ENCODE data around the gene PDK4. TPM values are rescaled to one million over a fixed set of nuclear protein-coding genes. Genes with fewer than 3 reads are reported as not detected.

The PDK4 gene
- total RNA-seq, 1 donor from 2014 or later = 0.34 TPM

- H3K9ac ChIP-seq (ENCODE audit: low read length) = no peak overlapping the region
- no peak for TF ChIP-seq EZH2 (IDR thresholded peaks at IDR 0.05; ENCODE audit: insufficient read depth, low read length)
- TF ChIP-seq, protein P1, sequence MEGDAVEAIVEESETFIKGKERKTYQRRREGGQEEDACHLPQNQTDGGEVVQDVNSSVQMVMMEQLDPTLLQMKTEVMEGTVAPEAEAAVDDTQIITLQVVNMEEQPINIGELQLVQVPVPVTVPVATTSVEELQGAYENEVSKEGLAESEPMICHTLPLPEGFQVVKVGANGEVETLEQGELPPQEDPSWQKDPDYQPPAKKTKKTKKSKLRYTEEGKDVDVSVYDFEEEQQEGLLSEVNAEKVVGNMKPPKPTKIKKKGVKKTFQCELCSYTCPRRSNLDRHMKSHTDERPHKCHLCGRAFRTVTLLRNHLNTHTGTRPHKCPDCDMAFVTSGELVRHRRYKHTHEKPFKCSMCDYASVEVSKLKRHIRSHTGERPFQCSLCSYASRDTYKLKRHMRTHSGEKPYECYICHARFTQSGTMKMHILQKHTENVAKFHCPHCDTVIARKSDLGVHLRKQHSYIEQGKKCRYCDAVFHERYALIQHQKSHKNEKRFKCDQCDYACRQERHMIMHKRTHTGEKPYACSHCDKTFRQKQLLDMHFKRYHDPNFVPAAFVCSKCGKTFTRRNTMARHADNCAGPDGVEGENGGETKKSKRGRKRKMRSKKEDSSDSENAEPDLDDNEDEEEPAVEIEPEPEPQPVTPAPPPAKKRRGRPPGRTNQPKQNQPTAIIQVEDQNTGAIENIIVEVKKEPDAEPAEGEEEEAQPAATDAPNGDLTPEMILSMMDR (IDR thresholded peaks at IDR 0.05; ENCODE audit: insufficient read depth, low read depth, low read length) = no peak
- no peaks in the 10 kb centered on the region for H3K4me1 ChIP-seq (ENCODE audit: insufficient read depth, low read length)
- no peaks in the 10 kb centered on the region for H3K9me3 Mint-ChIP-seq (ENCODE audit: unreplicated experiment)
- H2AFZ ChIP-seq (ENCODE audit: low read depth, low read length) = no peak overlapping the region
- H3K4me3 ChIP-seq (ENCODE audit: insufficient read depth, low read depth, low read length) = no peak overlapping the region
- no peaks in the 10 kb centered on the region for H4K20me1 ChIP-seq (ENCODE audit: insufficient read depth, low read length)
- H3K27ac ChIP-seq (ENCODE audit: low read depth, low read length) = no peak overlapping the region
- no peaks in the 10 kb centered on the region for H3K4me1 Mint-ChIP-seq (ENCODE audit: low read depth, unreplicated experiment)
- H3K27me3 Mint-ChIP-seq (ENCODE audit: low read depth, unreplicated experiment) = no peaks in the 10 kb centered on the region
- no peaks in the 10 kb centered on the region for H3K36me3 Mint-ChIP-seq (ENCODE audit: low read depth, unreplicated experiment)
- no peak overlapping the region for H3K4me3 Mint-ChIP-seq (ENCODE audit: unreplicated experiment)
- FAIRE-seq (no peak), DNase-seq (ENCODE audit: low read depth) (no peak)
- no peaks in the 10 kb centered on the region for H3K79me2 ChIP-seq (ENCODE audit: insufficient read depth, low read length)
- H3K9me3 ChIP-seq (ENCODE audit: insufficient read depth, low read depth, low read length) = no peaks in the 10 kb centered on the region
- H3K27me3 ChIP-seq (ENCODE audit: insufficient read depth, low read length) = no peaks in the 10 kb centered on the region
- H3K4me2 ChIP-seq (ENCODE audit: low read length) = no peak overlapping the region
- H3K36me3 ChIP-seq (ENCODE audit: insufficient read depth, low read length) = no peaks in the 10 kb centered on the region
- H3K27ac Mint-ChIP-seq (ENCODE audit: unreplicated experiment) = no peak overlapping the region
Observed at GRCh38 chr7:95620631-95621030, 24.3 kb upstream of the PDK4 start.

- H3K4me3 Mint-ChIP-seq (ENCODE audit: unreplicated experiment) = no peak overlapping the region
- Histone ChIP-seq H3K36me3 (ENCODE audit: insufficient read depth, low read length) (no peaks in the 10 kb centered on the region), H3K4me3 (ENCODE audit: insufficient read depth, low read depth, low read length) (no peak overlapping the region), H3K4me1 (ENCODE audit: insufficient read depth, low read length) (no peaks in the 10 kb centered on the region), H3K9me3 (ENCODE audit: insufficient read depth, low read depth, low read length) (no peaks in the 10 kb centered on the region), H3K27ac (ENCODE audit: low read depth, low read length) (no peak overlapping the region), H3K4me2 (ENCODE audit: low read length) (no peak overlapping the region), H3K9ac (ENCODE audit: low read length) (no peak overlapping the region), H3K79me2 (ENCODE audit: insufficient read depth, low read length) (no peaks in the 10 kb centered on the region), H2AFZ (ENCODE audit: low read depth, low read length) (no peak overlapping the region), H4K20me1 (ENCODE audit: insufficient read depth, low read length) (no peaks in the 10 kb centered on the region), H3K27me3 (ENCODE audit: insufficient read depth, low read length) (no peaks in the 10 kb centered on the region)
- H3K4me1 Mint-ChIP-seq (ENCODE audit: low read depth, unreplicated experiment) = no peaks in the 10 kb centered on the region
- peaks cover 4% of the 10 kb centered on the region for H3K9me3 Mint-ChIP-seq (ENCODE audit: unreplicated experiment)
- DNase-seq (ENCODE audit: low read depth) (no peak), FAIRE-seq (no peak)
- no peaks in the 10 kb centered on the region for H3K27me3 Mint-ChIP-seq (ENCODE audit: low read depth, unreplicated experiment)
- no peak overlapping the region for H3K27ac Mint-ChIP-seq (ENCODE audit: unreplicated experiment)
- H3K36me3 Mint-ChIP-seq (ENCODE audit: low read depth, unreplicated experiment) = no peaks in the 10 kb centered on the region
- no peak for TF ChIP-seq EZH2 (IDR thresholded peaks at IDR 0.05; ENCODE audit: insufficient read depth, low read length)
- TF ChIP-seq, protein P1 (IDR thresholded peaks at IDR 0.05; ENCODE audit: insufficient read depth, low read depth, low read length) = no peak
Observed at GRCh38 chr7:95619921-95620320, 23.6 kb upstream of the PDK4 start.

- no peaks in the 10 kb centered on the region for H3K36me3 ChIP-seq (ENCODE audit: insufficient read depth, low read length)
- H3K9ac ChIP-seq (ENCODE audit: low read length) = no peak overlapping the region
- H3K79me2 ChIP-seq (ENCODE audit: insufficient read depth, low read length) = no peaks in the 10 kb centered on the region
- Mint-ChIP-seq H3K27ac (ENCODE audit: unreplicated experiment) (no peak overlapping the region), H3K9me3 (ENCODE audit: unreplicated experiment) (peaks cover 5% of the 10 kb centered on the region), H3K4me1 (ENCODE audit: low read depth, unreplicated experiment) (no peaks in the 10 kb centered on the region), H3K4me3 (ENCODE audit: unreplicated experiment) (no peak overlapping the region), H3K36me3 (ENCODE audit: low read depth, unreplicated experiment) (no peaks in the 10 kb centered on the region), H3K27me3 (ENCODE audit: low read depth, unreplicated experiment) (no peaks in the 10 kb centered on the region)
- no peak overlapping the region for H2AFZ ChIP-seq (ENCODE audit: low read depth, low read length)
- H3K27ac ChIP-seq (ENCODE audit: low read depth, low read length) = no peak overlapping the region
- H3K4me3 ChIP-seq (ENCODE audit: insufficient read depth, low read depth, low read length) = no peak overlapping the region
- H3K4me1 ChIP-seq (ENCODE audit: insufficient read depth, low read length) = no peaks in the 10 kb centered on the region
- no peaks in the 10 kb centered on the region for H4K20me1 ChIP-seq (ENCODE audit: insufficient read depth, low read length)
- DNase-seq (ENCODE audit: low read depth) (no peak), FAIRE-seq (no peak)
- H3K4me2 ChIP-seq (ENCODE audit: low read length) = no peak overlapping the region
- TF ChIP-seq EZH2 (IDR thresholded peaks at IDR 0.05; ENCODE audit: insufficient read depth, low read length) = no peak
- TF ChIP-seq, protein P1 (IDR thresholded peaks at IDR 0.05; ENCODE audit: insufficient read depth, low read depth, low read length) = no peak
- no peaks in the 10 kb centered on the region for H3K27me3 ChIP-seq (ENCODE audit: insufficient read depth, low read length)
- H3K9me3 ChIP-seq (ENCODE audit: insufficient read depth, low read depth, low read length) = no peaks in the 10 kb centered on the region
Observed at GRCh38 chr7:95619517-95619916, 23.2 kb upstream of the PDK4 start.
